GM18508 (cell line): Measurements from ENCODE around the gene KCNMA1.

ENCODE experiments used
- ATAC-seq: cut with Tn5 transposase; IDR thresholded peaks from one replicate; pipeline ENCODE4 v1.9.1; 2021; ENCODE audit warnings: moderate number of reproducible peaks; ENCODE audit not compliant: insufficient read depth, unreplicated experiment

KCNMA1 gene

GRCh38 chr10:77467422-77467963 is 170.1 kb downstream of the KCNMA1 start:
- ATAC-seq = no peak

- no peak for ATAC-seq
These were observed 173.5 kb downstream of the KCNMA1 start for GRCh38 chr10:77463967-77464745.

- ATAC-seq = no peak
These were observed 174.1 kb downstream of the KCNMA1 start for GRCh38 chr10:77463499-77463898.

GRCh38 chr10:77461636-77462296 is 175.8 kb downstream of the KCNMA1 start:
- no peak for ATAC-seq

GRCh38 chr10:77459905-77460304 is 177.7 kb downstream of the KCNMA1 start:
- ATAC-seq = no peak

GRCh38 chr10:77458986-77459590 is 178.5 kb downstream of the KCNMA1 start:
- no peak for ATAC-seq

GRCh38 chr10:77457721-77458120 is 179.9 kb downstream of the KCNMA1 start:
- ATAC-seq = no peak

GRCh38 chr10:77457266-77457665 is 180.3 kb downstream of the KCNMA1 start:
- no peak for ATAC-seq

GRCh38 chr10:77456414-77456813 is 181.2 kb downstream of the KCNMA1 start:
- ATAC-seq = no peak

- no peak for ATAC-seq
These were observed 182.0 kb downstream of the KCNMA1 start for GRCh38 chr10:77455561-77455960.

GRCh38 chr10:77452952-77453564 is 184.6 kb downstream of the KCNMA1 start:
- ATAC-seq = no peak

- no peak for ATAC-seq
These were observed 185.7 kb downstream of the KCNMA1 start for GRCh38 chr10:77451886-77452285.

GRCh38 chr10:77448226-77448625 is 189.4 kb downstream of the KCNMA1 start:
- ATAC-seq = no peak

GRCh38 chr10:77446700-77447099 is 190.9 kb downstream of the KCNMA1 start:
- ATAC-seq = no peak

- ATAC-seq = no peak
These were observed 192.1 kb downstream of the KCNMA1 start for GRCh38 chr10:77445547-77445946.

- no peak for ATAC-seq
These were observed 193.6 kb downstream of the KCNMA1 start for GRCh38 chr10:77444041-77444440.

GRCh38 chr10:77442699-77443189 is 194.9 kb downstream of the KCNMA1 start:
- no peak for ATAC-seq

- ATAC-seq = no peak
These were observed 196.0 kb downstream of the KCNMA1 start for GRCh38 chr10:77441353-77442166.

GRCh38 chr10:77436257-77436975 is 201.2 kb downstream of the KCNMA1 start:
- ATAC-seq = no peak
